Measurements from ENCODE around the gene YBX2. TPM values are rescaled to one million over a fixed set of nuclear protein-coding genes. Genes with fewer than 3 reads are reported as not detected.

YBX2 gene
- total and polyA plus RNA-seq, 10 donors, result 0.09 to 0.40 (median 0.16) TPM; not detected in 4

- 73 to 90% (median 84%) methylated on average over 11 of the region's 11 CpGs for WGBS, 5 donors
- Histone ChIP-seq H3K4me3 (no peak overlapping the region), H3K4me1 (peaks cover 8 to 27% (median 21%) of the 10 kb centered on the region in 6 donors), H3K36me3 (no peaks in the 10 kb centered on the region), H3K27me3 (replicated peaks in 1 of 7) (peaks cover 0 to 95% (median 30%) of the 10 kb centered on the region in 7 donors), H3K9me3 (no peaks in the 10 kb centered on the region), H3K27ac (no peak overlapping the region)
- intact Hi-C loops (cut with DNase I; ENCODE audit: low total_unique reads), result loop anchor here (10.0 kb wide), 1 partner anchor 54 kb away; no protein-coding TSS in a partner anchor
- TF ChIP-seq POLR2A (IDR thresholded peaks at IDR 0.05), result no peak
- no peak for TF ChIP-seq CTCF (IDR thresholded peaks at IDR 0.05 in 8 of 11, conservative IDR thresholded peaks at IDR 0.05 in 3 of 11)
- no peak for TF ChIP-seq POLR2AphosphoS5 (IDR thresholded peaks at IDR 0.05)
- DNase-seq, result no peak
Observed at GRCh38 chr17:7290685-7291084, 3.8 kb downstream of the YBX2 start.

- H3K4me3 ChIP-seq, result no peak overlapping the region
- H3K4me1 ChIP-seq, result peaks cover 6 to 22% (median 15%) of the 10 kb centered on the region in 6 donors
- DNase-seq, result no peak
- TF ChIP-seq POLR2AphosphoS5 (IDR thresholded peaks at IDR 0.05), result no peak
- TF ChIP-seq POLR2A (IDR thresholded peaks at IDR 0.05), result no peak
- no peak for TF ChIP-seq CTCF (IDR thresholded peaks at IDR 0.05 in 8 of 11, conservative IDR thresholded peaks at IDR 0.05 in 3 of 11)
- peaks cover 0 to 95% (median 25%) of the 10 kb centered on the region in 7 donors for H3K27me3 ChIP-seq (replicated peaks in 1 of 7)
- no peaks in the 10 kb centered on the region for H3K9me3 ChIP-seq
- no peaks in the 10 kb centered on the region for H3K36me3 ChIP-seq
- 88 to 93% (median 92%) methylated on average over 19 of the region's 19 CpGs for WGBS, 5 donors
- H3K27ac ChIP-seq, result no peak overlapping the region
- intact Hi-C loops (cut with DNase I; ENCODE audit: low total_unique reads), result loop anchor here (10.0 kb wide), 1 partner anchor 55 kb away; no protein-coding TSS in a partner anchor
Observed at GRCh38 chr17:7290166-7290565, 4.3 kb downstream of the YBX2 start.

DNA sequence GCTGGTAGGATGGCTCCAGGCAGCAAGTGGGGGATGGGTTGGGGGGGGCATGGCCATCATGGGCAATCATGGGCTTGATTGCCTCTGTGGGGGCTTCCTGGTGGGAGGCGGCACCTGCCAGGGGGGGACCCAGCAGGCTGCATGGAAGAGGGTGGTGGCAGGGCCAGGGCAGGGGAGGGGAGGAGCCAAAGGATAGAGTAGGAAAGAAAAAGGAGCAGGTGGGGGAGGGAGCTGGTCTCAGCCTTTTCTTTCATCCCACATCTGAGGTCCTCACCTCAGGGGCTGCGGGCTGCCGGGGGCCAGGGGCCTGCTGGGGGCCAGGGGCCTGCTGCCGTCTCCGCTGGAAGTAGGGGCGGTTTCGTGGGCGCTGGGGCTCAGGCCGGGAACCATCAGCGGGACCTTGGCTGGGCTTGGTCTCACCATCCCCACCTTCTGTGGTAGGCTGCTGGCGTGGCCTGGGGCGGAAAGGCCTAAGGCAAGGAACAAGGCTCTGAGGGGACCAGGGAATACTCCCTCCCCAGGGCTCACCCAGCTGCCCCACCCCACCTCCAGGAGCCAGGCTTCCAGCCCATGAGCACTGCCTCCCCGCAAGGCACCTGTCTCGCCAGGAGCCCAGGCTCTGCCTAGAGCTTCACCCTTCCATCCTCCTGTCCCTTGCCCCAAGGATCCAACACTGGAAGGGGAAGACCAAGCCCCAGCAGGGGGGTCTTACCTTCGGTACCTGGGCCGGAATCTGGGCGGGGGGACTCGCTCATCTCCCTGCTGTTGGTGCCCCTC lies 5.0 kb downstream of the YBX2 start:
- no peak for TF ChIP-seq POLR2AphosphoS5 (IDR thresholded peaks at IDR 0.05)
- no peak for TF ChIP-seq POLR2A (IDR thresholded peaks at IDR 0.05)
- TF ChIP-seq CTCF (IDR thresholded peaks at IDR 0.05 in 8 of 11, conservative IDR thresholded peaks at IDR 0.05 in 3 of 11), result no peak
- H3K27me3 ChIP-seq (replicated peaks in 1 of 7), result peaks cover 0 to 95% (median 18%) of the 10 kb centered on the region in 7 donors

GRCh38 chr17:7285679-7286078 lies 8.8 kb downstream of the YBX2 start:
- intact Hi-C loops (cut with DNase I; ENCODE audit: low total_unique reads), result no loop called here
- no peaks in the 10 kb centered on the region for H3K36me3 ChIP-seq
- H3K4me1 ChIP-seq, result peaks cover 15 to 27% (median 24%) of the 10 kb centered on the region in 6 donors
- H3K4me3 ChIP-seq, result no peak overlapping the region
- H3K27ac ChIP-seq, result no peak overlapping the region
- DNase-seq, result no peak
- H3K9me3 ChIP-seq, result no peaks in the 10 kb centered on the region
- TF ChIP-seq POLR2AphosphoS5 (IDR thresholded peaks at IDR 0.05) (no peak), POLR2A (IDR thresholded peaks at IDR 0.05) (no peak), CTCF (IDR thresholded peaks at IDR 0.05 in 8 of 11, conservative IDR thresholded peaks at IDR 0.05 in 3 of 11) (no peak)
- WGBS, 5 donors, result 90 to 94% (median 93%) methylated on average over 11 to 12 of the region's 12 CpGs
- peaks cover 0 to 95% (median 20%) of the 10 kb centered on the region in 7 donors for H3K27me3 ChIP-seq (replicated peaks in 1 of 7)

More for the DNA sequence above, 5.0 kb downstream of the YBX2 start:
- no peak for DNase-seq
- WGBS, 5 donors, result 86 to 90% (median 88%) methylated on average over 15 to 18 of the region's 18 CpGs
- intact Hi-C loops (cut with DNase I; ENCODE audit: low total_unique reads), result loop anchor here (10.0 kb wide), 1 partner anchor 55 kb away; no protein-coding TSS in a partner anchor
- Histone ChIP-seq H3K4me3 (no peak overlapping the region), H3K36me3 (no peaks in the 10 kb centered on the region), H3K9me3 (no peaks in the 10 kb centered on the region), H3K4me1 (peaks cover 0 to 15% (median 8%) of the 10 kb centered on the region in 6 donors), H3K27ac (no peak overlapping the region)

Data from spleen (tissue), 11 donors.